Panc1 (cell line): ENCODE data around the gene DIAPH1. TPM values are rescaled to one million over a fixed set of nuclear protein-coding genes. Genes with fewer than 3 reads are reported as not detected.

Experiments used
- ATAC-seq: fragments of 200-7000 bp; cut with Tn5 transposase; 2 replicates; pipeline ENCODE4 v1.9.1; 2020; ENCODE audit warnings: mild to moderate bottlenecking, moderate library complexity
- BruUV-seq: library from RNA; stranded (reverse); fragments of 400-500 nt; replicated peaks from 2 replicates; lab custom pipeline; 2021; lab: Mats Ljungman, UMichigan
- CTCF ChIA-PET: fragments of 300-600 bp; sonication (Branson Sonifier 250); formaldehyde crosslinking; loops from one replicate; lab custom pipeline; 2022; ENCODE audit warnings: antibody characterized with exemption; lab: Charles Lee
- POLR2A ChIA-PET: fragments of 300-600 bp; sonication (Branson Sonifier 250); formaldehyde crosslinking; loops from one replicate; lab custom pipeline; 2022; ENCODE audit warnings: antibody characterized with exemption; lab: Charles Lee
- DNase-seq: peaks from one replicate; pipeline ENCODE4 v3.0.0-alpha.2; 2010; ENCODE audit warnings: low read depth, low spot score
- H3K27ac ChIP-seq: 2 replicates; pipeline ENCODE4 v1.5.1; 2011; ENCODE audit warnings: mild to moderate bottlenecking, low read length, inconsistent platforms
- H3K27me3 ChIP-seq: fragments of 200-500 bp; sonication (Bioruptor generic); 2 replicates; pipeline ENCODE4 v1.6.0; 2014; ENCODE audit warnings: low read length, inconsistent platforms; ENCODE audit not compliant: control insufficient read depth, insufficient read depth
- H3K36me3 ChIP-seq: fragments of 200-500 bp; sonication (Bioruptor generic); 2 replicates; pipeline ENCODE4 v1.5.1; 2014; ENCODE audit warnings: inconsistent platforms, mild to moderate bottlenecking, low read length, moderate library complexity; ENCODE audit not compliant: control insufficient read depth, insufficient read depth
- H3K4me1 ChIP-seq: 2 replicates; pipeline ENCODE4 v1.5.1; 2011; ENCODE audit warnings: inconsistent platforms, mild to moderate bottlenecking, low read length, moderate library complexity; ENCODE audit not compliant: control insufficient read depth, insufficient read depth
- H3K4me3 ChIP-seq, 2 experiments: 2 replicates each; pipeline ENCODE4 v1.5.1; 2011 to 2012; ENCODE audit warnings: low read depth in 2 of 2, low read length in 2 of 2, mild to moderate bottlenecking in 2 of 2, inconsistent platforms in 1 of 2, moderate library complexity in 1 of 2
- H3K9me3 ChIP-seq: fragments of 200-500 bp; sonication (Bioruptor generic); 2 replicates; pipeline ENCODE4 v1.5.1; 2014; ENCODE audit warnings: low read depth, mild to moderate bottlenecking, inconsistent platforms, low read length, moderate library complexity; ENCODE audit not compliant: control insufficient read depth, insufficient read depth
- CTCF ChIP-seq: fragments of 450-650 bp; IDR thresholded peaks from 2 replicates; pipeline ENCODE4 v1.5.1; 2017; ENCODE audit warnings: mild to moderate bottlenecking
- POLR2AphosphoS5 ChIP-seq: IDR thresholded peaks from 2 replicates; pipeline ENCODE4 v1.6.1; 2012; ENCODE audit warnings: mild to moderate bottlenecking, low read depth, low read length, moderate library complexity
- REST ChIP-seq, 2 experiments: IDR thresholded peaks; 2 replicates each; pipeline ENCODE4 v1.6.1; 2011 to 2012; ENCODE audit warnings: low read depth in 2 of 2, control low read depth in 1 of 2, low read length in 1 of 2, mild to moderate bottlenecking in 1 of 2, moderate library complexity in 1 of 2; ENCODE audit not compliant: insufficient read depth in 1 of 2
- SIN3A ChIP-seq: IDR thresholded peaks from 2 replicates; pipeline ENCODE4 v1.6.1; 2012; ENCODE audit warnings: low read depth, mild to moderate bottlenecking, low read length, moderate library complexity, borderline replicate concordance; ENCODE audit not compliant: insufficient read depth
- TCF7L2 ChIP-seq: IDR thresholded peaks from 2 replicates; pipeline ENCODE4 v1.6.1; 2011; ENCODE audit warnings: mild to moderate bottlenecking, low read depth, low read length, inconsistent platforms
- in situ Hi-C: cut with HindIII; loops from 2 replicates; pipeline ENCODE4 v1.10.0; 2016; ENCODE audit warnings: low sequenced_read_pairs, low pct_unique_long_range_greater_than_20kb
- intact Hi-C: fragments of 100-400 bp; cut with micrococcal nuclease; formaldehyde crosslinking; loops from one replicate; pipeline ENCODE4 v1.10.0; 2022; ENCODE audit not compliant: unreplicated experiment
- total RNA-seq: library from RNA; stranded (reverse); gene quantifications from one replicate; pipeline ENCODE4 v1.2.1, GENCODE V29; 2021; ENCODE audit not compliant: unreplicated experiment

Gene DIAPH1
- total RNA-seq, 1 experiment from 2014 or later, result 155 TPM

GRCh38 chr5:141608046-141608445, 10.8 kb downstream of the DIAPH1 start:
- Histone ChIP-seq H3K27ac (no peak overlapping the region), H3K4me3 (no peak overlapping the region), H3K4me1 (peaks cover 15% of the 10 kb centered on the region), H3K9me3 (no peaks in the 10 kb centered on the region), H3K36me3 (no peaks in the 10 kb centered on the region; the same call in 1 of the 2 replicates), H3K27me3 (no peaks in the 10 kb centered on the region)
- intact Hi-C loops, result no loop called here
- BruUV-seq, result no TSS peak
- ChIA-PET POLR2A (no interaction called here), CTCF (no interaction called here)
- ATAC-seq (no peak), DNase-seq (no peak)
- in situ Hi-C loops, result no loop called here
- no peak for TF ChIP-seq TCF7L2
- TF ChIP-seq SIN3A, result no peak
- no peak for TF ChIP-seq REST (IDR thresholded peaks at IDR 0.05; ENCODE audit: insufficient read depth in 1 of 2, low read depth in 2 of 2, low read length in 1 of 2)
- no peak for TF ChIP-seq CTCF
- no peak for TF ChIP-seq POLR2AphosphoS5

- Histone ChIP-seq H3K36me3 (no peaks in the 10 kb centered on the region), H3K27ac (no peak overlapping the region), H3K4me1 (peaks cover 15% of the 10 kb centered on the region), H3K4me3 (no peak overlapping the region), H3K27me3 (no peaks in the 10 kb centered on the region), H3K9me3 (no peaks in the 10 kb centered on the region)
- CTCF ChIA-PET, result interaction anchor here (0.6 kb wide), 1 partner anchor 28 kb away, joined by 4 read pairs; no protein-coding TSS in a partner anchor
- POLR2A ChIA-PET, result interaction anchor here (0.6 kb wide), 2 partner anchors 28 to 34 kb away, joined by 3 to 7 read pairs; no protein-coding TSS in a partner anchor
- no peak for DNase-seq
- ATAC-seq, result no peak
- in situ Hi-C loops (no loop called here), intact Hi-C loops (no loop called here)
- TF ChIP-seq REST (IDR thresholded peaks at IDR 0.05; ENCODE audit: insufficient read depth in 1 of 2, low read depth in 2 of 2, low read length in 1 of 2) (no peak), POLR2AphosphoS5 (no peak), SIN3A (no peak), CTCF (no peak), TCF7L2 (no peak)
- BruUV-seq, result no TSS peak
Measured at GRCh38 chr5:141605523-141606277, 13.1 kb downstream of the DIAPH1 start.
